Liver (tissue), 3 donors: ENCODE data around the gene TCF12.

Experiments used
- JUND ChIP-seq, 2 donors: IDR thresholded peaks; 2 replicates each; pipeline ENCODE4 v1.6.1; 2016; ENCODE audit warnings: antibody characterized with exemption in 2 of 2
- MAX ChIP-seq: IDR thresholded peaks from 2 replicates; pipeline ENCODE4 v1.6.1; 2016; ENCODE audit warnings: antibody characterized with exemption
- TF ChIP-seq, protein P1 (sequence below): fragments of 150-350 bp; IDR thresholded peaks from 2 replicates; pipeline ENCODE4 v1.5.1; 2017; ENCODE audit warnings: improper control_type of control experiment, low read depth, low read length; ENCODE audit not compliant: missing input control
- TF ChIP-seq, protein P2 (sequence below): IDR thresholded peaks from 2 replicates; pipeline ENCODE4 v1.6.1; 2016; ENCODE audit warnings: antibody characterized with exemption, mild to moderate bottlenecking
- donor health status: healthy.
- donor health status: healthy.

DNA sequence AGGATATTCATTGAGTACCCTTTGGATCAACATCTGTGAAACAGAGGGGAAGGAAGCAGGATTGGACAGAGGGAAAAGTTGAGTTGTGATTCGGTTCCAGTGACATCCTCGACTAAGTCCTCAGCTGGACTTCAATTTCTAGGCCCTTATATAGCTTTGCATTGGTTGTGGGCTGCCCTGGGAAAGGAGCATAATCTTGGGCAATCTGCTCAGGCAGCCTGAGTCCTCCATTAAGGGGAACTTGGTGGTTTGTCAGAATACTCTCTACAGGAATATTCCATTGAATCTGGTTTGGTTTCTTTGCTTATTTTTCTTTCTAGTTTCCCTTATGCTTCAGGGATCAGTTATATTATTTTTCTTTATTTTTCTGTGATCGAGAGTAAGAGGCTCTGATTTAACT is 94.1 kb downstream of the TCF12 start:
- TF ChIP-seq, protein P1, sequence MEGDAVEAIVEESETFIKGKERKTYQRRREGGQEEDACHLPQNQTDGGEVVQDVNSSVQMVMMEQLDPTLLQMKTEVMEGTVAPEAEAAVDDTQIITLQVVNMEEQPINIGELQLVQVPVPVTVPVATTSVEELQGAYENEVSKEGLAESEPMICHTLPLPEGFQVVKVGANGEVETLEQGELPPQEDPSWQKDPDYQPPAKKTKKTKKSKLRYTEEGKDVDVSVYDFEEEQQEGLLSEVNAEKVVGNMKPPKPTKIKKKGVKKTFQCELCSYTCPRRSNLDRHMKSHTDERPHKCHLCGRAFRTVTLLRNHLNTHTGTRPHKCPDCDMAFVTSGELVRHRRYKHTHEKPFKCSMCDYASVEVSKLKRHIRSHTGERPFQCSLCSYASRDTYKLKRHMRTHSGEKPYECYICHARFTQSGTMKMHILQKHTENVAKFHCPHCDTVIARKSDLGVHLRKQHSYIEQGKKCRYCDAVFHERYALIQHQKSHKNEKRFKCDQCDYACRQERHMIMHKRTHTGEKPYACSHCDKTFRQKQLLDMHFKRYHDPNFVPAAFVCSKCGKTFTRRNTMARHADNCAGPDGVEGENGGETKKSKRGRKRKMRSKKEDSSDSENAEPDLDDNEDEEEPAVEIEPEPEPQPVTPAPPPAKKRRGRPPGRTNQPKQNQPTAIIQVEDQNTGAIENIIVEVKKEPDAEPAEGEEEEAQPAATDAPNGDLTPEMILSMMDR, result no peak
- no peak for TF ChIP-seq MAX
- no peak for TF ChIP-seq JUND (IDR thresholded peaks at IDR 0.05)
- TF ChIP-seq, protein P2, sequence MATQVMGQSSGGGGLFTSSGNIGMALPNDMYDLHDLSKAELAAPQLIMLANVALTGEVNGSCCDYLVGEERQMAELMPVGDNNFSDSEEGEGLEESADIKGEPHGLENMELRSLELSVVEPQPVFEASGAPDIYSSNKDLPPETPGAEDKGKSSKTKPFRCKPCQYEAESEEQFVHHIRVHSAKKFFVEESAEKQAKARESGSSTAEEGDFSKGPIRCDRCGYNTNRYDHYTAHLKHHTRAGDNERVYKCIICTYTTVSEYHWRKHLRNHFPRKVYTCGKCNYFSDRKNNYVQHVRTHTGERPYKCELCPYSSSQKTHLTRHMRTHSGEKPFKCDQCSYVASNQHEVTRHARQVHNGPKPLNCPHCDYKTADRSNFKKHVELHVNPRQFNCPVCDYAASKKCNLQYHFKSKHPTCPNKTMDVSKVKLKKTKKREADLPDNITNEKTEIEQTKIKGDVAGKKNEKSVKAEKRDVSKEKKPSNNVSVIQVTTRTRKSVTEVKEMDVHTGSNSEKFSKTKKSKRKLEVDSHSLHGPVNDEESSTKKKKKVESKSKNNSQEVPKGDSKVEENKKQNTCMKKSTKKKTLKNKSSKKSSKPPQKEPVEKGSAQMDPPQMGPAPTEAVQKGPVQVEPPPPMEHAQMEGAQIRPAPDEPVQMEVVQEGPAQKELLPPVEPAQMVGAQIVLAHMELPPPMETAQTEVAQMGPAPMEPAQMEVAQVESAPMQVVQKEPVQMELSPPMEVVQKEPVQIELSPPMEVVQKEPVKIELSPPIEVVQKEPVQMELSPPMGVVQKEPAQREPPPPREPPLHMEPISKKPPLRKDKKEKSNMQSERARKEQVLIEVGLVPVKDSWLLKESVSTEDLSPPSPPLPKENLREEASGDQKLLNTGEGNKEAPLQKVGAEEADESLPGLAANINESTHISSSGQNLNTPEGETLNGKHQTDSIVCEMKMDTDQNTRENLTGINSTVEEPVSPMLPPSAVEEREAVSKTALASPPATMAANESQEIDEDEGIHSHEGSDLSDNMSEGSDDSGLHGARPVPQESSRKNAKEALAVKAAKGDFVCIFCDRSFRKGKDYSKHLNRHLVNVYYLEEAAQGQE, result no peak
